Stimulated activated CD4-positive, alpha-beta T cell treated with anti-CD3 and anti-CD28 coated beads, TNF-alpha, amount 100 ng/mL, for 4 hours (primary cell): ENCODE data around the gene ZNF516.

Experiments used
- DNase-seq, 3 experiments: peaks; one replicate each; pipeline ENCODE4 v3.0.0-alpha.2; 2020; ENCODE audit warnings: low read depth in 3 of 3

ZNF516 gene

DNA sequence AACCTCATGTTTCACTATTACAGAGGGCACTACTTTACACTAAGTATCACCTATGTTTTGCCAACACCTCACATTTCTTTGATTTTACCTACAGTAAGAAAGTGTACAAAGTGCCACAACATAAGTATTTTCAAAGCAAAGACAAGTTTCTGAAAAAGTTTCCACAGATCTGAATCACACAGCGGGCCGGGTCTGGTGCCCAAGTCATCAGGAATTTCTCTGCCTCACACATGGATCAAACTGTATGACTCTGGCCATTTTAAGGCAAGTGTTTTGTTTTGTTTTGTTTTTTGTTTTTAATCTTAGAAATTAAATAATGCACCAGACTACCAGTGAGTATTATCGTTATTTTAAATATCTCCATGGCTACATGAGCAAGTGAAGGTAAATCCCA lies 73.4 kb downstream of the ZNF516 start:
- DNase-seq: no peak

DNA sequence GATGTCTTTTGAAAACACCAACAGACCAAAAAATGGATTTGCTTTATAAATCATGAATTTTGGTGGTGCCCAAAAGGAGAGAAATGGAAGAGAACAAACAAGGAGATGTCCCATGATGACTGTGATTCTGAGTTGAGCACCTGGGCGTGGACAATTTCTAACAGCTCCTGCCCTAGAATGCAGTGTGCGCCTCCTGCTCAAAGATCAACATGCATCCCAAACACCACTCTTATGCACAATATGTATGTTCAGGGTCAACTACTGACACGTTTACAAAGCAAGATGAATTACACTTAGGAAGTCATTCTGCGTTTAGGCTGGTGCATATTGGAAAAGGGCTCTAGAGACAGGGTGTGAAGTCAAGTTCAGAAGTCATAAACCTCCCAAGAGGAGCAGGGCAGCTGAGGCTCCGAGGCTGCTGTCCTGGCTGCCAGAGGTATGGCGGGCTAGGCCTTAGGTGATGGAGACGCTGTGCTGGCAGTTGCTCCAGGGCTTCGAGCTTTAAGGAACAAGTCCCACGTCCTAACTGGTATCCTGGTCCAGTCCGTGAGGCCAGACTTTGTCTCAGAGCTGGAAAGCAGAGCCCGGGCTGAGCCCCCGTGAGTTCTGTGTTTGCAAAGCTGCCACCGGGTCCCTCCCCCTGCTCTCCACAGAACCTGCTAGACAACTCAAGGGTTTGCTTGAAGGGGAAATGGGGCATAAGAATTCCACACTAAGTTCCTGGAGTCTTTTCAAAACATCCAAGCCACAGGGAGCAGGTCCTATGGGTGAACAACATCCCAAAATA lies 74.0 kb downstream of the ZNF516 start:
- no peak for DNase-seq

DNA sequence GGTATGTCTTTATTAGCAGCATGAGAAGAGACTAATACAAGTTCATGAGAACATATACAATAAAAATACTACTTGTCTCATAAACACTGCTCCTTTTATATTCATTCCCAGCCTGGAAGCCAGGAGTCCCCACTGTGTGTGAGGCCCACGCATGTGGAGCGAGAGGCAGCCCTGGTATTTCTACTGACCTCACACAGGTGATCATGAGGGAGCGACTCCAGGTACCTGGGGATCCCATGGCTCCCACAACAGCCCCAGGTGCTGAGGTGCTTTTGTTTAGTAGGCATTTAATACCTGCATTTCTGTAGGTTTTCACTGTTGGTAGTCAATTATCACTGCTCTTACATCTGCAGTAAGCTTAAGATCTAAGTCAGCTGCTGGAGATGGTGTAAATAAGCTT lies 75.2 kb downstream of the ZNF516 start:
- DNase-seq: no peak

DNA sequence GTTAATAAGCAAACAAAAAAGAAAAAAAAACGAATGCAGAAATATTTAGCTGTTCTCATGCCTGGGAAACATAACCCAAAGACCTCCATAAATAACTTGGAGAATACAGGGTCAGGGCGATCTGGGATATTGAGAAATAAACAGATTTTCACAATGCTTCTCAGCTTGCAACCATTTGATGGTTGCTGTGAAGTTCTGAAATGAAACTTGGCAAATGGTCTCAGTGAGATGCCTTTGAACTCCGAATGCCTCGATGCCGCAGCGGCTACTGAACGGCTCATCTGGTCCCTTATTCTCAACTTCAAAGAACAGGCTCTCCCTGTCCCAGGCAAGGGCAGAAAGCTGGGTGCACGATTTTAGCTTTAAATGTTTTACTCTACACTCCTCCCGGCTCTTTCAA lies 78.1 kb downstream of the ZNF516 start:
- no peak for DNase-seq

DNA sequence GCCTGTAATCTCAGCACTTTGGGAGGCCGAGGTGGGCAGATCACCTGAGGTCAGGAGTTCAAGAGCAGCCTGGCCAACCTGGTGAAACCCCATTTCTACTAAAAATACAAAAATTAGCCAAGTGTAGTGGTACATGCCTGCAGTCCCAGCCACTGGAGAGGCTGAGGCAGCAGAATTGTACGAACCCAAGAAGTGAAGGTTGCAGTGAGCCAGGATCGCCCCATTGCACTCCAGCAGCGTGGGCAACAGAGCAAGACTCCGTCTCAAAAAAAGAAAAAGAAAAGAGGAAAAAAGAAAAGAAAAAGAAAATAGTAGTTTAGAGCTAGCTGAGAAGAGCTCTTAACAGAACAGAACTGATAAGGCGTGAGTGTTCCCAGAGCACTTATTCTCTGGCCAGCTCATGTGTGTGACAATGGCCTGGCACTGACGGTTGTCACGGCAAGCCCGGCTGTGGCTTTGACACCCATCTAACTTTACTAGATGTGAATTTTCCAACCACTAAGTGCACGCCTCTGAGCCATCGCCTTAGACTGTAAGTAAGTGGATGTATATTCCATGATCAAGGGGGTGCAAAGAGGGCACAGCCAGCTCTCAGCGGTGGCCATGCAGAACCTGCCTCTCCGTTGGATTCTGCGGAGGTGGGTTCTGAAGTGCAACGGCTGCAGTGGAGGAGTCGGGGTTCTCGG lies 80.0 kb downstream of the ZNF516 start:
- no peak for DNase-seq

DNA sequence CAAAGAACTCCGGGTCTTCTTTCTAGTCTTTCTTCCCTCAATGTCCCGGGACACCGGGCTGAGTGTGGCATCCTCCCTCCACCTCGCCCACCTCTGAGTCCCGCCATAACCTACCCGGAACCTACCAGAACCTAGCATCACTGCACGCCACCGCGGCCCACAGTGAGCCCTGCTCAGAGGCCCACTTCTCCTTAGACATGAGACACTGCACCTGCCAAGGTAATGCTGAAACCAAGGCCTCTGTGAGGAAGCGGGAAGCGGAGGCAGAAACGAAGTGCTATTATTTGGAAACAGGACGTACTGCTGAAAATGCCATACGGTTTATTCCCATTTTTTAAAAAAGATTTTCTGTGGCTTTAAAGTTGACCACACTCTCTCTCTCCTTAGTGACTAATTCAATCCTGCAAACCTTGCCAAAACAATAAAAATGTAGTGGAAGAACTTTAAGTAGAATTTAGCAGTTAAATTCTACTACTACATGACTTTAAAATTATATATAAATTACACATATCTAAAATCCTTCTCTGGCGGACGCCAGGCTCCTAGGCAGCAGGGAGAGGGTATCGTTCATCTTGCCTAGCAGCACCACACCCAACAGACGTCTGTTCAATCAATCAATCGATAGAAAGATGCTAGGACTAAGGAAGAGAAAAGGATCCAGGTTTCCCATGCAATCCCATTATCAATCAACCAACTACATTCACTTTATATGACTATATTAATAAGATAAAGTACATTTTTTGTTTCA lies 82.0 kb downstream of the ZNF516 start:
- no peak for DNase-seq

DNA sequence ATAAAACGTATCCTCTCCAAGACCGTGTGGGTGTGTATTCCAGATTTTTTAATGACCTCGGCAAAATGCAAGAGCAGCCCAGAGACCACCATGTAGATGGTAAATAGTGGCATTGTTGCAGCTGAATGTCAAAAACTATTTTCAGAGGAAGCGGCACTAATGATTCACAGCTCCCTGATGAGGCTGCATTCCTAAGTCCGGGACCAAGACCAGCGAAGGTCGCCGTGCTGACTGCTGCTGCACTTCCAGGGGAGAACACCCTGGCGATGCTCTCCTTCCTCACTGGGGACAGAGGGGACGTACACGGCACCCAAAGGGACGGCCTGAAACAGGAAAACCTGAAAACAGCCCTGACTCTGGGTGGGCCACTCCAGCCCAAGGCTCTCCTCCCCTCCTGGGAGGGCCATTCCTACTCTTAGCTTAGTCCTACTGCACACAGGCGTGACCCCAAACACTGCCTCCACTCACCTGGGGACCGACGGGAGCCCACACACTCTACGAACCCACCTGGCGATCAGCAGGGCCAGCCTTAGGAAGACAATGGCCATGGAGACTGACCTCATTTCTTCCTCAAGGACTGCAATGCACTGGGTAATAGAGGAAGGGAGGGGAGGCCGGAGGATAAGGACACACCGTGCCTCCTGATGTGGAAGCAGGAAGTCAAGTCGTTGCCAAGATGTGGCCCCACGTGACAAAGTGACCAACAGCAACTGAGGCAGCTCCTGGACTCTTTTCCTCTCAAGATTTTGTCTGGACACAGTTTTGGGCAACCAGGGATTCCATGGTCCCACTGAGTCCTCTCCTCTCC lies 82.8 kb downstream of the ZNF516 start:
- no peak for DNase-seq

DNA sequence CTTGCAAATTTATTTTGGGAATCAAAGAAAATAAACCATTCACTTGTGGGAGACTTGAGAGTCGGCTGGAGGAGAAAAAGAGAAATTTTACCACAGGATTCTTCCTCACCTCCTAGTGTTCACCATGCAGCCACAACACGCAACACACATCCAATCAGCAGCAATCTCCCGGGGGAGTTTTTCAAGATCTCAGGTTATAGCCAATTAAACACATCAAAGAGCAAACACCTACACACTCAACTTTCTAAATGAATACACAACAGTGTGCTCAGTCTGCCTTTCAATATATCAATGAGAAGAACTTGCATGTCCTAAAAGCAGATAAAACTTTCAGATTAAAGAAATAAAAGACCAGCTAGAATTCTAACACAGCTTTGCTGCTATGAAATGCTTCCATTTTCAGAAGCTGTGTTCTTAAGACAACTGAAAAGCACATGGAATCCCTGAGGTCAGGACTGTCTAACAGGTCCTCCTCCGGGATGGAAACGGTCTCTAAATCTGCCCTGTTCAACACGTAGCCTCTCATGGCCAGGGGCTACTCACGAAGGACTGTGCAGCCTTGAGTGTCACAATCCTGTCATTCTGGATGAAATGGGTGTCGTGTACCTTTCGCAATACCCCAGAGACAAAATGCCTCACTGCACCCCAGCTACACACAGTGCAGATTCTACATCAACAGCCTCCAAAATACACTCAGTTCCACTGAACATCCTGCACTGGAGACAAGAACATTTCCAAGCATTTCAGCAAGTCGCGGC lies 84.2 kb downstream of the ZNF516 start:
- no peak for DNase-seq

DNA sequence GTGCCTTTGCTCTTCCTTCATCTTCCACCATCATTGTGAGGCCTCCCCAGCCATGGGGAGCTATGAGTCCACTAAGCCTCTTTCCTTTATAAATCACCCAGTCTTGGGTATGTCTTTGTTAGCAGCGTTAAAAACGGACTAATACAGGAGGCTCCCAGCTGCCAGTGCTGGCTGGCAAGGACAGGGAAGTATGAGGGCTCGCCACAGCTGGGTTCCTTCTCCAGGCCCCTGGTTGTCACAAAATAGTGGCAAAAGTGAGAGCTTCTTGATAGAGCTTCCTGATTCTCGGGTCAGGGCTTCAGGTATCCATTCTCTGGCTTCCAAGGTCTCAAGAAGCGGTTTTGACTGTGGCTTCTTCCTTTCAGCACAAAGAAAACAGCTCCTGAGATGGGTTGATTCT lies 85.0 kb downstream of the ZNF516 start:
- DNase-seq: no peak

DNA sequence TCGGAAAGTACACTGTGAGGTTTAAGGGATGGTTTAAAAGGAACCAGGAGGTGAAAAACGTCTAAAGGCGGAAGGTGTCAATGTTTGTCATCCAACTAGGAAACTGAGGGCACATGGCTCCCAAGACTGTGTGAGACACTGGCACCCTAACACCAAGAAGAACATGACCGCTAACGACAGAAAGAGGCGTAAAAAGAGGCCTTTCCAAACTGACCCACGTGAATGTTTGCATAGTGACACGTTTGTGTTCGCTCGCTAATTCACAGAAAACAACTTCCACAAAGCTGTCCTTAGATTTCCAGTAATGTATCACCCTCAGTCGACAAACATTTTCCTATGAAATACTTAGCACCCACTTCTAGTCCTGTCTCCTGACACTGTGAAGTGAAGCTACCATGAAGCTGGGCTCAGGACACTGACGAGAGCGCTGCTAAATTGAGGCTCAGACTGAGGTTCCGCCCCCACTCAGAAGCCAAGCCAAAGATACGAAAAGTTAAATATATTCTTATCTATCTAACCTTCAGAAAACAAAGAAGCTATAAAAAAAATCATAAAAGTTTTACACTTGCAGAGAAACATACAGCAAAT lies 86.5 kb downstream of the ZNF516 start:
- DNase-seq: no peak

DNA sequence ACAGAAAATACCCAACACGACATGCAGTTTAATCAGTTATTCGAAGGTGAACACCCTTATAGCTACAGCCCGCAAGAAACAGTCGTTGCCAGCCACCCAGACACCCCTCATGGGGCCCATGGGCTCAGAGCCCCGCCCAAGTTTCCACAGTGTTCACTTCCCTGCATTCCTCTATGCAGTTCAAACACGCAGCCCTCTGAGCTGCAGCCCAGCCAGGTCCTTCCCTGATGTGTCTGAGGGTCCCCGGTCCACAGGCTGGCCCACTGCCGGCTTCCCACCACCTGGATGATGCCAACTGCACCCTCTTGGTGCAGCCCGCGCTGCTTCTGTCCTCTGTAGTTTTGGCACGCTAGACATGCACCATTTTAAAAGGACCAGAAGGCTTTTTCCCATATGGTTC lies 87.4 kb downstream of the ZNF516 start:
- DNase-seq: no peak

DNA sequence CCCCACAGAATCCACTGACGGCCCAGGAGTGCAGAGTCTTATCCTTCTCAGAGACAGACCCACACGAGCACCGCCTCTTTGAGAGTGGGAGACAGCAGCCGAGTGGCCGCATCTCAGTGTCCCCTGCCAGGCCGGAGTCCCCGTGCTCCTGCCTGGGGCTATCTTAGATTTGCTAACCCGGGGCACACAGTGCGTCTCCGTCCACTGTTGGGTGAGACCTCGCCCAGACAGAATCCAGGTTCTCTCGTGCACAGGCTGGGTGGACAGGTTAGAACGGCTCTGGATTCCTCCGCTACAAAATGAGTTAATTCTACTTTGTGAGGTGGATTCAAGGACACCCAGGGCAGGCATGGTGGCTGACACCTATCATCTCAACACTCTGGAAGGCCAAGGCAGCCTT lies 88.3 kb downstream of the ZNF516 start:
- no peak for DNase-seq

DNA sequence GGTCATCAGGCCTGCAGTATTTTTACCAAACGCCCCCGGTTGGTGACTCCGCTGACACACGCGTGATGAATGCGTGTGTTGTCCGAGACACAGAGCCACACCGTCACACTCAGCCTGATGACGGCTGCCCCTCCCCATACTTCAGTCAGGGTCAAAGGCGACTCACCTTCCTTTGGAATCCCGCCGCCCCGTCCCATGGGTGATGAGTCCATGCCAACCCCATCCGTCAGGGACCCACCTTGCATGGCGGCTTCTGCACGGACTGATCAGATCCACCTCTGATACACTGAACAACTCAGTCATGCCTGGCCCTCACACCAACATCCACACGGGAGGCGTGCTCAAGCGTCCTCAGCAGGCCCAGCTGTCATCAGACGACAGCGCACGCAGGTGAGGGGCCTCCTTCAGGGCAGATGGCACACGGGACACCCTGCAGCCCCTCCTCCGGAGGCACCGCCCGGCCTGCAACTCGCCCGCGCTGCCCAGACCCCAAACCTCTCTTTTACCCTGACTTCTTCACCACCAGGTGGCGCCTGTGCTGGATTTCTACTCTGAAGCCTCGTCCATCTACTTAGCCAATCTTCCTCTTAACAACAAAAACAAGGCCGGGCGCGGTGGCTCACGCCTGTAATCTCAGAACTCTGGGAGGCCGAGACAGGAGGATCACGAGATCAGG lies 89.2 kb downstream of the ZNF516 start:
- peak in 1 of 3 experiments; percentile 41 for DNase-seq

DNA sequence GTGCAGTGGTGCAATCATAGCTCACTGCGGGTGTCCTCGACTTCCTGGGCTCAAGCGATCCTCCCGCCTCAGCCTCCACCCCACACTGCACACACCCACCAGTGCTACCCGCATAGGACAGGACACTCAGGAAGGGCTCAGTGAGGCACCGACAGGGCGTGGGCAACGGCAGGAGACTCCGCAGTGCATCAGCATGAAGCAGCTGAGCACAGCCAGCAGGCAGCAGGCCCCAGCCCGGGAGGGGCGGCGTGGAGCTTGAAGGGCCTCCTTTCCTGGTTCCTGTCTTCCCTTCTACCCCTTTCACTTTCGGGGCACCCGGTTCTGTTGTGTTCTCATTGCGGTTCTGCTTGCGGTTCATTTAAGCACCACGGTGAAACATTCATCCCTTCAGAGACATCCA lies 89.8 kb downstream of the ZNF516 start:
- DNase-seq: no peak

DNA sequence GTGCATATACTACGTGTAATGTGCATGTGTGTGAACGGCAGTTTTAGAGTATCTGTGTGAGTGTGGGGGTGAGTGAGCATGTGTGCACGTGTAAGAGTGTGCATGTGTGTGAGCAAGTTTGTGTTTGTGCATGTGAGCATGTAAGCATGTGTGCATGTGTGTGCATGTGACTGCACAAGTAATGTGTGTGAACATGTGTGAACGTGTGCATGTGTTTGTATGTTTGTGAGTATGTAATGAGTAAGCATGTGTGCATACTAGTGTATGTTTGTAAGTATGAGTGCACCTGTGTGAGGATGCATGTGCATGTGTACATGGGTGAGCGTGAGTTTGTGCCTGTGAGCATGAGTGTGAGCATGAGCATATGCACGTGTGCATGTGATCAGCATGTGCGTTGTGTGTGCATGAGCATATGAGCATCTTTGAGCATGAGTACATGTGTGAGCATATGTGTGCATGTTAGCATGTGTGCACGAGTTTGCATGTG lies 90.7 kb downstream of the ZNF516 start:
- no peak for DNase-seq

DNA sequence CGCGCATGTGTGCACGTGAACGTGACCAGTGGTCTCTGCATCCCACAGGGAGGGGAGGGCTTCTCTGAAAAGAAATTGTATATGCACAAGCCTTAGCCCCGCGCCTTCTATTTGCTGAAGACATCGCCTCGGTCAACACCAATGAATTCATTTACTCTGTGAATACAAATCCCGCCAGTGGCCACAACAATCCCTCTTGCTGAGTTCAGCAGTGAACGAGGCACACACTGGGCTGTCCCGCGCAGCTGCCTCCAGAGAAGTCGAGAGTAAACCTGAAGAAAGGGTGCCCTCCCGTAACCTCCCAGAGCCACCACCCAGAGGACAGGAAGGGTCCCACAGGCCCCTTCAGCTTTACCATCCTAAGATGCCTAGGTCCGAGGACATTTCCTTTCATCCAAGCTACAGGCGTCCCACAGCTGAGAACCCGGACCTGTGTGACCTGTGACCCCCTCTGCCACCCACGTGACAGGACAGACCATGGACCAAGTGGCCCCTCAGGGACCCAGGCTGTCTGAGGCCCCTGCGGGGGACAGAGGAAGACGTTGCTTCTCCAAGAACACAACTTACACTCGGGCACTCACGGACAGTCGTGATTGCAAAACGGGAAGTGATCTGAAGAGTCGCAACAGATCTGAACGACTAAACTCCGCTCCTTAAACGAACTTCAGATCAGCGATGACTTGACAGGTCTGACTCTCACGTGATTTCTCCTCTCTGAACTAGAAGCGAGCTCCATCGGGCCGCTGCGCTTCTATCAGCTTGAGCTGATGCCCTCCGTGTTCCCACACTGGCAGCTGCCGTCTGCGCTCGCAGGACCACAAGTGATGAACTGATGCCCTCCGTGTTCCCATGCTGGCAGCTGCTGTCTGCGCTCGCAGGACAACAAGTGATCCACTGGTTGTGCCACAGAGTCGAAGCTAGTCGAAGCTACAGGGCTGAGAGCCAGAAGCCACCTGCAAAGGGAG lies 92.7 kb downstream of the ZNF516 start:
- no peak for DNase-seq

DNA sequence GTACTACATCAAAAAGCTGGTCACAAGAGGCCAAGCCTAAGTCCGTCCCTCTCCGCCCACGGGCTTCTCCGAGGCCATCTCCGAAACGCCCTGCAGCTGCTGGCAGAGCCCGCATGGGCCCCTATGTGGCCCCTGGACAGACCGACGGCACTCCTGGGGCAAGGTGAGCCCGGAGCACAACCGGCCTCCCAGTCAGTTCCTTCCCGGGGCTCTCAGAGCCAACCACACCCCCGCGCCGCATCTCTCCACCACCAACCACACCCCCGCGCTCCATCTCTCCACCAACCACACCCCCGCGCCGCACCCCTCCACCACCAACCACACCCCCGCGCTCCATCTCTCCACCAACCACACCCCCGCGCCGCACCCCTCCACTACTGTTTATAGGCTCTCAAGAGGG lies 93.5 kb downstream of the ZNF516 start:
- no peak for DNase-seq

DNA sequence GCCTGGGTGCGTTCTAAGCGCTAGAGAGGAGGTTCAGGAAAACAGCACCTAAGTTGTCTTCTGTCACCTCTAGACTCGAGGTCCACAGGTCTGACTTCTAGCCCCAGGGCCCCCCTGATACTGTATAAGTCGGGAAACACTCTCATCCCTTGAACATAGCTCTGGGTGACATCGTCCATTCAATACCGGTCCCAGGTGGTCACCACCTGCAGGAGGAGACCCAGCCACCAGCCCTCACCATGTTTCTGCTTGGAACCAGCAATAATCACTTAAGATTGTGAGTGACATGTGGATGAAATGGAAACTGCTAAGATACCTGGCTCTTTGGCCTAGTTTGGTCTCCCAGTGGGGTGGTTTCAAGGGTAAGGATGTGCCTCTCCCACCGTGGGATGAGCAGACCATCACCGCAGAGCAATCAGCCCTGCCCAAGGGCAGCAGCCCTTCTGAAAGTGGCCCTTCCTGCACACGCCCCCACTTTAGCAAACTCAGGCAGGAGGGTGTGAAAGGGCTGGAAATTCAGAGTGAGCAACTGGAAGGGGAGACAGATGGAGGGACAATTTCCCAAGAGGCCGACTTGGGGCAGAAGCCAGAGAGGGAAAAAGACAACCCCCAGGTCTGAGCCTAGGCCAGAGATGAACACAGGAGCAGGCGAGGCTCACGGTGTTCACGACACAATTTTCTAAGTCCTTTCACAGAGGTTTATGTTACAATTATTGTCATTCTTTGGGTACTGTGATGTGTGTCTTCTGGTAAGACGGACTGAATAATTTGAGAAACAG lies 95.2 kb downstream of the ZNF516 start:
- no peak for DNase-seq
